GM19463 (cell line): ENCODE measurements around the gene DGCR8.

Source experiments
- ATAC-seq: cut with Tn5 transposase; IDR thresholded peaks from one replicate; pipeline ENCODE4 v1.9.1; 2021; ENCODE audit warnings: mild to moderate bottlenecking, moderate library complexity; ENCODE audit not compliant: unreplicated experiment

Gene DGCR8

DNA sequence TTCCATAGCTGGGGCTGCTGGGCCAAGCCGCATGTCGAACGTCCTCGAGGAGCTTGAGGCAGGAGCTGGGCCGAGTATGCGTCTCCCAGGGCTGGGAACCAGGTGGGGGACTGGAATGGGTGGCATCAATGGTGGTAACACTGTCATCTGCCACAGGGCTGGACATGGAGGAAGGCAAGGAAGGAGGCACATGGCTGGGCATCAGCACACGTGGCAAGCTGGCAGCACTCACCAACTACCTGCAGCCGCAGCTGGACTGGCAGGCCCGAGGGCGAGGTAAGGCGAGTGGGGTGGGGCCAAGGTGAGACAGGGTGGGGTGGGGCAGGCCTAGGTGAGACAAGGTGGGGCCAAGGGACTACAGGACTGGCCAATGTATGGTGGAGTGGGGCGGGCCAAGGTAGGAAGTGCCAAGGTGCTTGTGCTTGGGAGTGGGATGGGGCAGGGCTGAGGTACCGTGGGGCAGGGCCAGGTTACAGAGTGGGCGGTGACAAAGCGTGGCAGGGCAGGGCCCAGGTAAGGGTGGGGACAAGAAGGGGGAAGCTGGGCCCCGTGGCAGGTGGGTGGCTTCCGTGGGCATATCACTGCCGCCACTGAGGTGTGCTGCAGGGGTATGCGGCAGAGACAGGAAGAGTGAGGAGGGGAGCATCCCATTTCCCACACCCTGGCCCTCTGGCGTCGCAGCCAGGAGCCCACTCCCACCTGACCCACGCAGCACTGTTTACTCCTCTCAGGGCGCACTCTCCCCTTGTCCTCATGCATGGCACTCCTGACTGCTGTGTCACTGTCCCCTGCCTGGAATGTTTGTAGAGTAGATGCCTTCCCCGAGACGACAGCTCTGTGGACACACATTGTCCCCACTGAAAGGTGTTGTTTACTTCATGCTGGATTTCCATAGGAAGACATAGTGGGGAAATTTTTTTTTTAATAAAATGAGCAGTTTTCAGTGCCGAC, 27.5 kb upstream of the DGCR8 start:
- no peak for ATAC-seq

DNA sequence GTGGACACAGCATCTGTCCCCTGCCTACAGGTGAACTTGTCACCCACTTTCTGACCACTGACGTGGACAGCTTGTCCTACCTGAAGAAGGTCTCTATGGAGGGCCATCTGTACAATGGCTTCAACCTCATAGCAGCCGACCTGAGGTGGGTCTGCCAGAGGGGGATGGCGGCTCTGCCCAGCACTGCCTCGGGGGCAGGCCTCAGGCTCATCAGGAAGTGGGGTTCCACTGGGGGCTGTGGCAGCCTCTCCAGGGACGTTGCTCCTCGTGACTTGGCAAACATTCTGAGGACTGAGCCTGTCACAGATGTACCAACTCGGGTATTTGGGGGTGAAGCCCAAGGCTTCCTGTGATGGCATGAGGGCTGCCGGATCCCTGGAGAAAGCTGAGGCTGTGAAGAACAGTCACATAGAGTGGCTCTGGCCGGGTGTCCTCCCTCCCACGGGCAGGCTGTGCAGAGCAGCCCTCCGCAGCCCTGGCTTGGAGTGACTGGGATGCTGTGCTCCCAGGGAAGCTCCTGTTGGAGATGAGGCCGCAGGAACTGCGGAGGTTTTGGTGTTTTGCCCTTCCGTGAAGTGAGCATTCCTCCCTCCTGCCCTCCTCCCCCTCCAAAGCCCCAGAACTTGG, 26.5 kb upstream of the DGCR8 start:
- ATAC-seq, result no peak

GRCh38 chr22:20054034-20054427, 26.0 kb upstream of the DGCR8 start:
- no peak for ATAC-seq

DNA sequence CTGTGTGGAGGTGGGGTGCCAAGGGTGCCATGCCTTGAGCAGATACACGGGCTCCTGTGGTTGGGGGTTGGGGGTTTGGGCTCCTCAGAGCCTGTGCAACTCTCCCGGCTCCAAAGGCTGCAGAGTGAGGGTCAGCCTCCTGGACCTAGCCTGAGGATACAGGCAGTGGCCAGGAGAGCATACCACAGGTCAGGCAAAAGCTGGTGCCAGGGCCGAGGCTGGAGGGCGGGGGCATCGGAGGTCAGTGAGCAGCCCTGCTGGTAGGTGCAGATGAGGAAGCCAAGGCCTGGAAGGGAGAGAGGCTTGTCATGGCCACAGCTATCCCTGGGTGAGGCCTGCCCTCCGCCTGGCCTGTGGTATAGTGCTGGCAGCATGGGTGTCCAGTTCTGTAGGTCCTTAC, 25.6 kb upstream of the DGCR8 start:
- ATAC-seq, result no peak

GRCh38 chr22:20055144-20055543, 24.9 kb upstream of the DGCR8 start:
- ATAC-seq, result no peak

GRCh38 chr22:20055654-20056053, 24.4 kb upstream of the DGCR8 start:
- ATAC-seq, result no peak

- ATAC-seq, result no peak
Observed at GRCh38 chr22:20056161-20056560, 23.9 kb upstream of the DGCR8 start.

- no peak for ATAC-seq
Observed at GRCh38 chr22:20056696-20057386, 23.2 kb upstream of the DGCR8 start.

- no peak for ATAC-seq
Observed at GRCh38 chr22:20057596-20058268, 22.3 kb upstream of the DGCR8 start.

GRCh38 chr22:20058989-20059770, 20.9 kb upstream of the DGCR8 start:
- no peak for ATAC-seq

- no peak for ATAC-seq
Observed at GRCh38 chr22:20060700-20061480, 19.2 kb upstream of the DGCR8 start.

- no peak for ATAC-seq
Observed at GRCh38 chr22:20061481-20061861, 18.6 kb upstream of the DGCR8 start.

GRCh38 chr22:20062043-20062765, 17.8 kb upstream of the DGCR8 start:
- ATAC-seq, result no peak

DNA sequence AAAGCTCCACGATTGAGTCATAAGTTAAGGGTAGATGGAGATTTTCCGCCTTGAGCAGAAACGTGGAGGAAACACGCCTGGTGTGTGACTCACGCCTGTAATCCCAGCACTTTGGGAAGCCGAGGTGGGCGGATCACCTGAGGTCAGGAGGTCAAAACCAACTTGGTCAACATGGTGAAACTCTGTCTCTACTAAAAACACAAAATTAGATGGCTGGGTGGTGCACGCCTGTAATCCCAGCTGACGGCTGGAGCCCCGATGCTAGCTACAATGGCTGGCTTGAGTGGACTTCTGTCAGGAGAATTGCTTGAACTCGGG, 17.3 kb upstream of the DGCR8 start:
- no peak for ATAC-seq

GRCh38 chr22:20063271-20064139, 16.5 kb upstream of the DGCR8 start:
- no peak for ATAC-seq

GRCh38 chr22:20064140-20064480, 15.9 kb upstream of the DGCR8 start:
- no peak for ATAC-seq

GRCh38 chr22:20064545-20065262, 15.3 kb upstream of the DGCR8 start:
- ATAC-seq, result no peak
